Activated CD8-positive, alpha-beta memory T cell treated with anti-CD3 and anti-CD28 coated beads, Interleukin-2, amount 10 ng/mL, durations not matched to agents 7 days and 5 days (primary cell): ENCODE measurements around the gene KLHDC4. TPM values are rescaled to one million over a fixed set of nuclear protein-coding genes. Genes with fewer than 3 reads are reported as not detected.

ENCODE experiments used
- ATAC-seq: fragments of 150-1000 bp; cut with Tn5 transposase; one replicate; pipeline ENCODE4 v1.10.0; 2021; ENCODE audit warnings: moderate library complexity
- CTCF ChIA-PET: fragments of 350-600 bp; sonication (Branson Sonifier 250); formaldehyde crosslinking; loops from one replicate; lab custom pipeline; 2021; ENCODE audit warnings: antibody characterized with exemption; lab: Charles Lee
- DNase-seq: peaks from one replicate; pipeline ENCODE4 v3.0.0-alpha.2; 2020
- H3K27ac Mint-ChIP-seq: one replicate; pipeline ENCODE4 v1.8.0; 2021; ENCODE audit warnings: mild to moderate bottlenecking, mixed read lengths
- H3K27me3 Mint-ChIP-seq: one replicate; pipeline ENCODE4 v1.8.0; 2021; ENCODE audit warnings: mixed read lengths
- H3K36me3 Mint-ChIP-seq: one replicate; pipeline ENCODE4 v1.8.0; 2021; ENCODE audit warnings: mild to moderate bottlenecking, mixed read lengths
- H3K4me1 Mint-ChIP-seq: one replicate; pipeline ENCODE4 v1.8.0; 2021; ENCODE audit warnings: mixed read lengths
- H3K4me3 Mint-ChIP-seq: one replicate; pipeline ENCODE4 v1.8.0; 2021; ENCODE audit warnings: mild to moderate bottlenecking, moderate library complexity, mixed read lengths
- H3K9me3 Mint-ChIP-seq: one replicate; pipeline ENCODE4 v1.8.0; 2022; ENCODE audit warnings: low read depth, mixed read lengths
- total RNA-seq, 2 experiments: library from RNA; stranded (reverse); gene quantifications; one replicate each; pipeline ENCODE4 v1.2.3, GENCODE V29; 2021

Gene KLHDC4
- total RNA-seq, 2 experiments from 2014 or later: 86.0 to 114 TPM

DNA sequence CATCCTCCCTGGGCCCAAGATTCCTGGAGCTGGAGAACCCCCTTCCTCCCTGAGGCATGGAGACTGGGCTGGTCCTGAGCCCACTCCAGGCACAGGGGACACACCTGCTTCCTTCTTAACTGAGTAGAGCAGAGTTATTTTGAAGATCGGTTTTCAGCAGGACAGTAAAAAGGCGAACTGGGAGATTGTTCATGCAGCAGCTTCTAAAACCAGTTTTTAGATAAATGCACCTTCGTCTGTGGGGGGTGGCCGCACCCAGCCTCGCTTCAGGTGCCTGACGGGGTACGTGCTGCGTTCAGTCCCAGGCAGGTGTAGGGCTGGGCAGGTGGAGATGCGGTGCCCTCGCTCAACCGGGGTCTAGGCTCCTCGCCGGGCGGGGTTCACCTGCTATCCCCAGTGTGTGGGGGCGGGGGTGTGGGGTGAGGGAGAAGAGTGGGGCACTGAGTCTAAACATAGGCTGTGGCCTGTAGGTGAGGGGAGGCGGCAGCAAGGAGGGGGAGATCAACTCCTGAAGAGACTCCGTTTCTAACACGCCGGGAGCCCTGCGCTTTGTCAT, 94.0 kb downstream of the KLHDC4 start:
- H3K27ac Mint-ChIP-seq: no peak overlapping the region
- ATAC-seq (no peak), DNase-seq (no peak)
- no peaks in the 10 kb centered on the region for H3K36me3 Mint-ChIP-seq
- H3K9me3 Mint-ChIP-seq: no peaks in the 10 kb centered on the region
- CTCF ChIA-PET: no interaction called here
- H3K4me3 Mint-ChIP-seq: no peak overlapping the region
- peaks cover 3% of the 10 kb centered on the region for H3K27me3 Mint-ChIP-seq
- H3K4me1 Mint-ChIP-seq: peaks cover 5% of the 10 kb centered on the region

DNA sequence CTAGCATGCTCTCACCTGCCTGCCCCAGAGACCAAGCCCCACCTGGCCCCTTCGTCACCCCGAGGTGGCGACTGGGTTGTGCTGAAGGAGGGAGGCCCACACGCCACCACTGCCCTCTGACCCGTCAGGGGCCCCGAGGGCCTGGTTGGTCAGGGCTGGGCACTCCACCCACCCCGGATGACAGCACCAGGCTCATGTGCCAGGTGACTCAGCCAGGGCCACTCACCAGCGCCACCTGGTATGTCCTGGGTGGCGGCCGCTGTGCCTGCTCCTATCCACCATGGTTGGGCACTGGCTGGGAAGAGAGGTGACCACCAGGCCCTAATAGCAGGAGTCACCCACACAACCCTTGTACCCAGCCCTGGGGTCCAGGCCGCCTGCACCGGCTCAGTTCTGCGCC, 94.6 kb downstream of the KLHDC4 start:
- H3K27ac Mint-ChIP-seq: no peak overlapping the region
- ATAC-seq (no peak), DNase-seq (no peak)
- no peaks in the 10 kb centered on the region for H3K36me3 Mint-ChIP-seq
- peaks cover 3% of the 10 kb centered on the region for H3K27me3 Mint-ChIP-seq
- CTCF ChIA-PET: no interaction called here
- H3K4me3 Mint-ChIP-seq: no peak overlapping the region
- H3K9me3 Mint-ChIP-seq: no peaks in the 10 kb centered on the region
- H3K4me1 Mint-ChIP-seq: peaks cover 5% of the 10 kb centered on the region

DNA sequence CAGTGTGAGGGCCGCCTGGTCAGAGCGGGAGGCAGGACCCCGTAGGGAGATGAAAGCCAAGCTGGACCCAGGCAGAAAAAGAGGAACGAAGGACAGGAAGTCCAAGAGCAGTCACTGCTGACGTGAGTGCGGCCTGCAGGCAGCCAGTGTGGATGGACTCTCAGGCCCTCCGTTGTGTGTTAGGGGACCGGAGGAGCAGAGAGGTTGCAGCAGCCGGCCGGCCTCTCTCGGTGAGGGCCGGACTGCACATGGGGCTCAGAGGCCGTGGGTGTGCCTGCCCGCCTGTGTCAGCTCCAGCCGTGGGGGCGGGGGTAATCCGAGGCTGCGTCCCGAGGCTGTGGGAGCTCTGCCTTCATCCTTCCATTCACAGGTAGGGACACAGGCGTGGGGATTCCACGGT, 96.1 kb downstream of the KLHDC4 start:
- CTCF ChIA-PET: no interaction called here
- Mint-ChIP-seq H3K9me3 (no peaks in the 10 kb centered on the region), H3K27ac (no peak overlapping the region), H3K36me3 (no peaks in the 10 kb centered on the region), H3K4me1 (peaks cover 2% of the 10 kb centered on the region), H3K4me3 (no peak overlapping the region), H3K27me3 (peaks cover 3% of the 10 kb centered on the region)
- DNase-seq (no peak), ATAC-seq (no peak)

DNA sequence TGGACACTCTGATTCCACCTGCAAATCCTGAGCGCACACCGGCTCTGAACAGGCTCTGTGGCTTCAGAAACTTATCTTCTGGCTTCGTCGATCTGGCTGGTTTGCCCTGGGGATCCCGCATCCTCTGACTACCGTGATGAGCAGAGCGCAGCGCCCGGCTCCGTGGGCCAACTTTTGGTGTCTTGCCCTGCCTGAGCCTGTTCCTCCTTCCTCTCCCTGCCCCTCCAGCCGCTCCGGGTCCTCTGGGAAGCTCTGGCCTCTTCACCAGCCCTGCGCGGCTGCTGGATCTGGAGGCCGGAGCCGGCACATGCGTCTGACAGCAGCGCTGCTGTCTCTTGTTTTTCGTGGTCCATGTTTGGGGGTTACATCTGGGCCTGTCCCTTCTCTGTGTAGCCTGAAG, 97.8 kb downstream of the KLHDC4 start:
- CTCF ChIA-PET: no interaction called here
- H3K4me1 Mint-ChIP-seq: no peaks in the 10 kb centered on the region
- no peak for ATAC-seq
- no peaks in the 10 kb centered on the region for H3K9me3 Mint-ChIP-seq
- no peak overlapping the region for H3K27ac Mint-ChIP-seq
- no peak overlapping the region for H3K4me3 Mint-ChIP-seq
- H3K27me3 Mint-ChIP-seq: no peaks in the 10 kb centered on the region
- no peak for DNase-seq
- H3K36me3 Mint-ChIP-seq: no peaks in the 10 kb centered on the region

DNA sequence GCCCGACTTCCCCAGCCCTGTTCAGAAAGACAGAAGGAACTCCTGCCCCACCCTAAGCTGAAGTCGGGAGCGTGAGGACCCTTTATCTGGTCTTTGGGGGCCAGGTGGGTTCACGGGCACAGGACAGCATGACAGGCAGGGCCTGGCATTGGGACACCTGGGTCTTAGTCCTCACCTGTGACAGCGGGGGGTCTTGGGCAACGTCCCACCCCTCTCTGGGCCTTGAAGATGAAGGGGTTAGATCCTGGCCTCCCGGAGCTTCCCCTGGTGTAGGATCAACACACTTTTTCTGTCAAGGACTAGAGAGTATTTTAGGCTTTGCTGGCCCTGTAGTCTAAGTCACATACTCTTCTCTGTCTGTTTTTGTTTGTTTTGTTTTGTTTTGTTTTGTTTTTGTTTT, 98.3 kb downstream of the KLHDC4 start:
- ATAC-seq: no peak
- no peaks in the 10 kb centered on the region for H3K36me3 Mint-ChIP-seq
- no peak for DNase-seq
- no peak overlapping the region for H3K4me3 Mint-ChIP-seq
- no peaks in the 10 kb centered on the region for H3K27me3 Mint-ChIP-seq
- no peak overlapping the region for H3K27ac Mint-ChIP-seq
- CTCF ChIA-PET: no interaction called here
- H3K9me3 Mint-ChIP-seq: no peaks in the 10 kb centered on the region
- H3K4me1 Mint-ChIP-seq: no peaks in the 10 kb centered on the region

DNA sequence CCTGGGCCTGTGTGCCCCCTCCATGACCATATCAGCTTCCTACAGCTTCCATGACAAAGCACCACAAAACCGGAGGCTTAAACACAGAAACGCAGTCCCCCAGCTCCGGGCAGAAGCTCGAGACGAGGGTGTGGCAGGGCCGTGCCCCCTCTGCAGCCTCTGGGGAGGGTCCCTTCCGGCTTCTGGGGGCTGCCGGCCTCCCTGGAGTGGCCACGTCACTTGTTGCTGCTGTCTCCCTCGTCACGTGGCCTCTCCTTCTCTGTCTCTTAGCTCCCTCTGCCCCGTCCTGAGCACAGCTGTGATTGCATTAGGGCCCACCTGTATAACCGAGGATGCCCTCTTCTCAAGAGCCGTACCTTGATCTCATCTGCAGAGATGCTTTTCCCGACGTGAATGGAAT, 98.9 kb downstream of the KLHDC4 start:
- no peaks in the 10 kb centered on the region for H3K27me3 Mint-ChIP-seq
- H3K4me1 Mint-ChIP-seq: no peaks in the 10 kb centered on the region
- no peak for DNase-seq
- no peak overlapping the region for H3K4me3 Mint-ChIP-seq
- ATAC-seq: no peak
- CTCF ChIA-PET: interaction anchor here (0.5 kb wide), 1 partner anchor 129 kb away, joined by 3 read pairs; no protein-coding TSS in a partner anchor
- H3K36me3 Mint-ChIP-seq: no peaks in the 10 kb centered on the region
- no peak overlapping the region for H3K27ac Mint-ChIP-seq
- H3K9me3 Mint-ChIP-seq: no peaks in the 10 kb centered on the region

DNA sequence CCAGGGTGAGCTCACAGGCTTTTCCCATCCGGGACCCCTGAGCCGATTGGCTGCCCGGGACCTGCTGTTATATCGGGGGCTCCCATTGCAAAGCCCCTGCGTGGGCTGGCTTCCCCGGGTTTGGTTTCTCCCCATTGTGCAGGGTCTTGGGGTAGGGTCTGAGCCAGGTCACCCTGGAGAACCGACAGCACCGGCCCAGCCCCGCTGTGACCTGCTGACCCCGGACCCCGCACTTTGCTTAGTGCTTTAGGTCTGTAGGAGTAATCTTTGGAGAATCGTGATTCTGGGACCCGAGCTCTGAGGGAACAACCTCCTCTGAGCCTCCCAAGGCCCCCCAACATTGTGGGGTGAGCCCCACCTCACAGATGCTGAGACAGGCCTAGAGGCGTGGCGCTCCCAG, 100.6 kb downstream of the KLHDC4 start:
- H3K9me3 Mint-ChIP-seq: no peaks in the 10 kb centered on the region
- H3K36me3 Mint-ChIP-seq: no peaks in the 10 kb centered on the region
- H3K4me3 Mint-ChIP-seq: no peak overlapping the region
- no peak overlapping the region for H3K27ac Mint-ChIP-seq
- peaks cover 10% of the 10 kb centered on the region for H3K27me3 Mint-ChIP-seq
- CTCF ChIA-PET: interaction anchor here (0.6 kb wide), 1 partner anchor 8 kb away, joined by 3 read pairs; no protein-coding TSS in a partner anchor
- no peaks in the 10 kb centered on the region for H3K4me1 Mint-ChIP-seq
- DNase-seq (no peak), ATAC-seq (no peak)

DNA sequence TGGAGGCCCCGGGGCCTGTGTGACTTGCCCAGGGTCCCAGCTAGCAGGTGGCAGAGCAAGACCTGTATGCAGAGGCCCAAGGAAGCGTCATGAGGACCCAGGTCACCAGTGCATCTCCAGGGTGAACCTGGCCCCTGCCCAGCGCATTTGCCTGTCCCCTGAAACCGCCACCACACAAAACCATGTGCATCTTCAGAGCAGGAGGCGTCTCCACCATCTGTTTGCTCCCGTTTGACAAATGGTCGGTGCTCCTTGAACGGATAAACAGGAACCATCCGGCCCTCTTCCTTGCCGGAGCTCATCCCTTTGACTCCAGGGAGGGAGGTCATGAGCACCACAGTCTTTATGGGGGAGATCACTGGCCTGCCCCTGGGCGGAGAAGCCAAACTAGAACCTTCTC, 101.0 kb downstream of the KLHDC4 start:
- Mint-ChIP-seq H3K4me1 (no peaks in the 10 kb centered on the region), H3K27ac (no peak overlapping the region), H3K9me3 (no peaks in the 10 kb centered on the region), H3K36me3 (no peaks in the 10 kb centered on the region), H3K4me3 (no peak overlapping the region), H3K27me3 (peaks cover 10% of the 10 kb centered on the region)
- CTCF ChIA-PET: interaction anchor here (0.6 kb wide), 1 partner anchor 9 kb away, joined by 3 read pairs; no protein-coding TSS in a partner anchor
- DNase-seq (no peak), ATAC-seq (no peak)

DNA sequence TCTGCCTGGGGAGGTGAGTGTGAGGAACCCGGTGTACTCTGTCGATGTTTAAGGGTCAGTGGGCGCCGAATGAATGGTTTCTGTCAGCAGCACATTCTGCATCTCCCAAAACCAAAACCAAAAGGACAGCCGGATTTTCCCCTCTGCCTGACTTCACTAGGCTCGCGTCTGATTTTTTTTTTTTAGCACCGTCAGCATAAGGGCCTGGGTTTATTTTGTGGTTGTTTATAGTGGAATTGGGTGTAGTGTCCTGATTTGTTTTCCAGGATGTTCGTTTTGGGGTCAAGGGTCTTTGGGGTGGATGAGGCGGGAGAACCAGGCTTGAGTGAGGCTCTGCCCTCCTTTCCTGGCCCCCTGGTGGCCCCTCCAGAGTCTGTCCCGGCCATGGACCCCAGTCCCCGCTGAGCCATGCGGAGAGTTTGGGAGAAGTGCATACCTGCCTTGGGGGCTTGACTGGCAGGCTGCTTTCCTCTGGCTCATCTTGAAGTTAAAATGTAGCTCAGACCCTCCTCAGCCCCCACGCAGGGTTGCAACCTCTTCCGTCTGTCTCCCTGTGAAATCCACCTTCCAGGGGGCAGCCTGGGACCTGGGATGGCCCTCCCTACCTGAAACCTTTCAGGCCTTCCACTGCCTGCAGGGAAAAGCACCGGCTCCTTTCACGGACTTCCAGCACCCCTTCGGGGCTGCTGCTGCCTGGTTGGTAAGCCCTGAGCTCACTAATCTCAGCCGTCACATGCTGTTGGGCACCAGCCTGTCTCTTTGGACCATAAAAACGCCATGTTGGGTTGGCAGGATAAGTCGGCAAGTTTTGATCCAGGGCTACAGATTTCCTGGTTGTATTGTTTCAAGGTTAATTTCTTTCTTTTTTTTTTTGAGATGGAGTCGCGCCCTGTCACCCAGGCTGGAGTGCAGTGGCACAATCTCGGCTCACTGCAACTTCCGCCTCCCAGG, 103.3 kb downstream of the KLHDC4 start:
- no peak for ATAC-seq
- H3K4me3 Mint-ChIP-seq: no peak overlapping the region
- DNase-seq: no peak
- H3K4me1 Mint-ChIP-seq: no peaks in the 10 kb centered on the region
- H3K27ac Mint-ChIP-seq: no peak overlapping the region
- no peaks in the 10 kb centered on the region for H3K9me3 Mint-ChIP-seq
- H3K36me3 Mint-ChIP-seq: no peaks in the 10 kb centered on the region
- CTCF ChIA-PET: no interaction called here
- H3K27me3 Mint-ChIP-seq: peaks cover 10% of the 10 kb centered on the region

DNA sequence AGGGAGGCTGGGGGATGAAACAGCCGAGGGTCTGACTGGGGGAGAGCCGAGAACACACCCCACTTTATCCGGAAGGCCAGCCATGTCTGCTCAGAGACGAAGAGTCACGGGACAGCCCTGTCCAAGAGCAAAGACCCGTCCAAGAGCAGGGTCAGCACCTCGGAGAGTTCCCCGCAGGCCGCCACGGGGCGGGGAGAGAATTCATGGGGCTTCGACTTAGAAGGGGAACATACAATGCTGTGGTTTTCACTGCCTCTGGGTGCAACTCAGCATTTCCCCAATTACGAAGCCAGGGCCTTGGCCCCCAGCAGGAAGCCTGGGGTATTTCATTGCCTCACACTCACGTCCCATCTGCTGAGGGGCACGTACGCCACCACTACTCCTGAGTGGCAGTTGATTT, 104.2 kb downstream of the KLHDC4 start:
- H3K36me3 Mint-ChIP-seq: no peaks in the 10 kb centered on the region
- peaks cover 10% of the 10 kb centered on the region for H3K27me3 Mint-ChIP-seq
- peak; percentile 64 for DNase-seq

DNA sequence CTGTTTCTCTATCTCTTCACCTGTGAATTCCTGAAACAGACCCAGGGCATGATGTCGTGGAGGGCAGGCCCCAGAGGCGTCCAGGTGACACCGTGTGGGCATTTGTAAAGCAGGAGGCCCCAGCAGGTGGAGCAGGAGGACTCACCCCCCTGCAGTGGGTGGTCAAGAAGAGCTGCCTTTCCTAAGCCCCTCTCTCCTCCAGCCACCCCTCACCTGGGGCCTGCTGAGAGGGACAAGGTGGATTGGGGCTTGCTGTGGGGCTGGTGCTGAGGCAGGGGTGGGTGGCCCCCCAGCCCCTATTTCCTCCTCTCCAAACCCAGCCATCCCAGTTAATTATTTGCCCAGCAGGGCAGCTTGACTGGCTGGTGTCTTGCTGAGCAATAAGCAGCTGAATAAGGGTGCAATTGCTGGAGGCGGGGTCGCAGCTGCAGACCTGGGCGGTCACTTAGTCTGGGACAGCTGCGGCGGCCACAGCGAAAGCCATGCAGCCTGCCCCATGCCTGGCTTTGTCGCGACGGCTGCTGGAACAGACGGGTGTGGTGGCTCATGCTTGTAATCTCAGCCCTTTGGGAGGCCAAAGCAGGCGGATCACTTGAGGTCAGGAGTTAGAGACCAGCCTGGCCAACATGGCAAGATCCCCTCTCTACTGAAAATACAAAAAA, 107.1 kb downstream of the KLHDC4 start:
- ATAC-seq (no peak), DNase-seq (no peak)
- H3K27ac Mint-ChIP-seq: no peak overlapping the region
- no peaks in the 10 kb centered on the region for H3K4me1 Mint-ChIP-seq
- H3K36me3 Mint-ChIP-seq: no peaks in the 10 kb centered on the region
- CTCF ChIA-PET: interaction anchor here (1.1 kb wide), 1 partner anchor 107 kb away, joined by 3 read pairs; the partner anchor contains the start of gene KLHDC4
- no peak overlapping the region for H3K4me3 Mint-ChIP-seq
- peaks cover 10% of the 10 kb centered on the region for H3K27me3 Mint-ChIP-seq
- H3K9me3 Mint-ChIP-seq: no peaks in the 10 kb centered on the region

More for the DNA sequence above, 104.2 kb downstream of the KLHDC4 start:
- Mint-ChIP-seq H3K9me3 (no peaks in the 10 kb centered on the region), H3K27ac (no peak overlapping the region), H3K4me1 (no peaks in the 10 kb centered on the region), H3K4me3 (no peak overlapping the region)
- CTCF ChIA-PET: no interaction called here
- peak; percentile 58 for ATAC-seq
